ENCODE measurements around the gene PSME3.

GRCh38 chr17:42830971-42831370 is 2.2 kb upstream of the PSME3 start:
- no peak for TF ChIP-seq POLR2A (IDR thresholded peaks at IDR 0.05)
- TF ChIP-seq POLR2AphosphoS5 (IDR thresholded peaks at IDR 0.05), result no peak
- no peak for TF ChIP-seq CTCF (IDR thresholded peaks at IDR 0.05)
- TF ChIP-seq EP300 (IDR thresholded peaks at IDR 0.05), result no peak
